Femur (tissue), 1 donor: ENCODE measurements around the gene C11orf87.

Experiments used
- DNase-seq: peaks from one replicate; pipeline ENCODE4 v3.0.0-alpha.2; 2017

The C11orf87 gene

DNA sequence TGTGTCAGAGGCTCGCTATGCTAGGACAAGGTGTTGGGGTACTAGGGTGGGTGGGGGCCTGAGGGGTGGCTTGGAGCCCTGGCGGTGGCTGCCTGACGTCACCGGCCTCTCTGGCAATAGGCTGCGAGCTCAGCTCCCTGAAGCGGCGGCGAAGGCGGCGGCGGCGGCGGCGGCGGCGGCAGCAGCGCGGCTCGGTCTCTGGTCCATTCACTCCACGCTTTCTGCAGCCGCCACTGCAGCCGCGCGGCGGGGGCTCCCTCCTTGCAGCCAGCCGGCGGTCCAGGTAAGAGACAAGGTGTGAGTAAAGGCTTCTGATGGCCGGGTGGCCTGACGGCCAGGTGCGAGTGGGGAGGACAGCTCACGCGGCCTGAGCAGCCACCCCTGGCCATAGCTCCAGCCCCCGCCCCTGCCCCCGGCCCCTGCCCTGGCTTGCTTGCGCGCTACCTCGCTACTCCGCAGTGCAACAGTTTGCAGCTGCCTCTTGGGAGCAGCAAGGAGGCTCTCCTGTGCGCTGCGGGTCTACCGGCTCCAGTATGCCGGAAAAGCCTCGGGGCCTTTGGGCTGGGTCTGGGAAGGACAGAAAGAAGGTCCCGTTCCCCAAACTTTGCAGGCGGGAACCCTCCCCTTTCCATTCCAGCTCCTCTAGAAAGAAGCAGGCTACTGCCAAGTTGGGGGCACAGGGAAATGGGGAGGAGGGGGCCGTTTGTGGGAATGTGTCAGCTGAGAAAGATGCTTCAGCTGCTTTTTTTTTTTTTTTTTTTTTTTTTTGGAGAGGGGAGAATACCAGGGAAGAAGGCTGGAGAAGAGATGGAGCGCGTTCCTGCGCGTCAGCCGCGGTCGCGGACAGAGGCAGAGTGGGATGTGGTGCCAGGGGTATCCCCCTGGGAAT, at the start of gene C11orf87:
TSS of gene C11orf87 (plus strand) at position 210 of the 889 bp plus-strand sequence. CDS start 1,444 bp downstream, outside the sequence.
- peak; percentile 21 for DNase-seq

DNA sequence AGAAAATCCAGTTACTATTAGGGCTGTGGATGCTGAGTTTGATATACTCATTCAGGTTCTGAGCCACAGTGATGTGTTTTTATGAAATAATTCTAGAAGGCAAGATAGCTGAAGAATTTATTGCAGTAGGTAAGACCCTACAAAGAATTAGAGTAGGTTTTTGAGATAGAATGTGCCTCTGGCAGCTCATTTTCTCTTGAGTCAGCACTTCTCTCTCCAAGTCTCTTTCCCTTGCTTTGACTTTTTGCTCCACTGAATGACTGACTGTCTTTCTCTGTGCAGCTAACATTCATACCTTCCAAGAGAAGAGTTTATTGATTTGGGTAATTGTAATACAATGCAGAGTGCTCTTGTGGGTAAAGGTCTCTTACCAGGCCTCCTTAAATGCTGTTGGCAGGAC, 48.0 kb upstream of the C11orf87 start:
- DNase-seq = no peak

DNA sequence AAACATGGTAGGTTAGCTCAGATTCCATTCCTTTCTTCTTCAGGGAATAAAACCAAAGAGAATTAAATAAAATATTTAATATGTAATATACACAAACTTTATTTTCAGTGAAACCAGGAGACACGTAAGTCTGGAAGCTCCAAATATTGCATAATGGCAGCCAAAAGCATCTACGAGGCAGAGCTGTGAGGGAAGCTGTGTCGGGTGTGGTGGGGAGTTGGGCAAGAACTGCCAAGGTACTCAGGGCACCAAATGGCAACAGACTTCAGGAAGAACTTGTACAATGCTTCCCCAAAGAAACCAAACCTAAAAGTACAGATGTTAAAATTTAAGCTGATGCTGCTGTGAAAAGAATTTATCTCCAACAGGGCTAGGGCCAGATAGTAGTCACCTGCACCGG, 47.5 kb upstream of the C11orf87 start:
- no peak for DNase-seq

DNA sequence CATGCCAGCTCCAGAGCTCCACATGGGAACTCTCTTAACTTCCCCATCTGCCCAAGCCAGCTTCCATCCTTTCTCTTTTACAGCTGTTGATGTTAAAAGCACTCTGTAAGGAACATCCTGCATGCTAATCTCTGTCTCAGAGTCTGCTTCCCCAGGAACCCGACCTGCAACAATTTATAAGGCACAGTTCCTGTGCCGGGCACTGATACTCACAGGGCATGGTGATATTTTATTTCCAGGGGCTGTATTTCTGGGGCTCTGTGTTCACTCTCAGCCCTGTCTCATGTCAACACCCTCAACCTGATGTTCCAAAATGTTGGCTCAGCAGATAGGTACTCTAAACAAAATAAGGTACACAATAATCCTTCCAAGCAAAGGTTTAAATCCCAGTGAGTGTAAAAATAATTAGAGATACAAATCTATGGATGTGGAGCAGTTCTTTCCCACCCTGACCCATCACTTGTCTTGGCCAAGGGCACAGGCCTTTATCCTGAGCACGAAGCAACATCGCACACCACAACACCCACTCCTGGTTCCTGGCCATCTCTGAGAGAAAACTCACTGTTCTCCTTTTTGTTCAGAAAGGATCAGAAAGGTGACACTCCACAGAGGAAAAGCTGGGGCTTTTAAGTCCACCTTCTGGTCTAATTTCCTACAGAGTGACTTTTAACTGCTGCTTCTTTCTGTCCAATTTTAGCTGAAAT, 44.8 kb upstream of the C11orf87 start:
- no peak for DNase-seq

DNA sequence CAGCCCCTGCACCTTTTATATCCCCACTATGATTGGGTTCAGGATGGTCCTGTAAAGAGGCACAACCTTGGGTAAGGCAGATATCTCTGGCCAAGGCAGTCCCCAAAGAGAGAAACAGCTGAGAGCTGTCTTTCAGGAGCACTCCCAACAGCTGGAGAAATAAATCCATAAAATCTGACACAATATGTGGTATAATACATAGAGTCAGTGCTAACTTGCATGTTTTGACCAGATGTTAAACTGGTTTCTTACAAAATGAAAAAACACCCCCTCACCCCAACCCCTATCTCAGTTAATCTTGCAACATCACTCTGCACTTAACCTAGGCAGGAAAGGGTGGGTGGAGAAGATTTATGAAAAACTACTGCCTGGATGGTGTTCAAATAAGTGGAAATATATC, 44.0 kb upstream of the C11orf87 start:
- DNase-seq = no peak

DNA sequence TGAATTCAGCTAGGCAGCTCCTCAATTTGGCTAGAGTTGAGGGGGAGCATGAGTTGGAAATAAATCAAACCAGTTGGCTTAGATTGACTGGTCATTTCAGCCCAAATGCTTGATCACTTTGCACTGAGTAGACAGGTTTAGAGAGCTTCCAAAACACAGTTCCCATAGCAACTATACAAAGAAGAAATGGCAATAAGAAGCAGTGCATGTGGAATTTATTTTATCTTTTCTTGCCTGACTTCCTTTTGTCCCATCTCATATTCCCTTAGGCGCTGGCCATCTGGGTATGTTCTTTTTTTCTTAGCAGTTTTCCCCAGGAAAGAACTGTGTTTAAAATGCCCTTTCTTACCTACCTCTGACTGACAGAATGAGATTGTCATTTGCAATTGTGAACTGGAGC, 38.7 kb upstream of the C11orf87 start:
- DNase-seq = no peak

DNA sequence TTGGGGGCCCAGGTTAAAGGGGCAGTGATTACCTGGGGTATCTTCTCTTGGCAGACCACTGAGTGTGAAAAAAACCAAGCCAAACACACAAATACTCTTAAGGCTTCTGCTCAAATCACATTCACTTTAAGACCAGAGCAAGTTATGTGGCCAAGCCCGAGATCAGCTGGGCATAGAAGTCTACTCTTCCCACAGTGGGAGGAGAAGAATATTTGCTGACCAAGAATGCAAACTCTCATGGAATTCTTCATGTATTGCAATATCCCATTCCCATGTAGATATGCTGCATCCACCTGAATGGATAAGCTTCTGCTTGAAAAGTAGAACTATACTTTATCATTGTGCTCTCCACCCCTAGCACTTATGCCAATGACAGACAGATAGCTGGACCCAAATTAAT, 37.1 kb upstream of the C11orf87 start:
- DNase-seq = no peak

DNA sequence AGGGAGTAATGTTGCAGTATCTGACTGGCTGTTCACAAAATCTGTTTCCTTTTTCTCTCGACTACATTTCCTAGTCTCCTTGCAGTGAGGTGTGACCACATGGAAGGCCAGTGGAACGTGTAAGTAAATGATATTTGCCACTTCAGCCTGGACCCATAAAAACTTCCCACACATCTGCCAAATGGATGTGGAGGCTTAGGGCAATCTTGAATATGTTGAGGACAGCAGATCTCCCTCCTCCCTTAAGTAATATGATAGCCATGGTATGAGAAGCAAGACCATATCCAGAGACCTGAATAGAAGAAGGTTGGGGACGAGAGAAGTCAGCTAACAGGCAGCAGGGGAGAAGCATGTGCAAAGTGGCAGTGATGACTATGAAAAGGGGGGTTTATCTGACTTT, 33.0 kb upstream of the C11orf87 start:
- no peak for DNase-seq

DNA sequence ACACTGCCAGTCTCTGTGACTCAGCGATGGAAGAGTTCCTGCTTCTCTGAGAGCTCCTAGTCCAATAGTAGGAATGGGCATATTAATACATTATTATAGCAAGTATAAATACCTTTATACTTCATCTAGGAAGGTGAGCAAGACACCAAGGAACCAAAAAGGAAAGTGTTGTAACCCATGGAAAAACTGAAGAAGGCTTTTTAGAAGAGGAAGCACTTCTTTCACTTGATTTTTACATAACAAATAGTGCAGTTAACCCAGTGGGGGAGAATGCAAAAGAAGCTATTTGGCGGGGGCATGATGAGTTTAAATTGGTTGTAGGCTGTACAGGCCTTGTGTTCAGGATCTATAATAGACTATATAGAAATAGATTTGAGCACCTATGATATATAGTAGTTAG, 31.2 kb upstream of the C11orf87 start:
- DNase-seq = no peak

DNA sequence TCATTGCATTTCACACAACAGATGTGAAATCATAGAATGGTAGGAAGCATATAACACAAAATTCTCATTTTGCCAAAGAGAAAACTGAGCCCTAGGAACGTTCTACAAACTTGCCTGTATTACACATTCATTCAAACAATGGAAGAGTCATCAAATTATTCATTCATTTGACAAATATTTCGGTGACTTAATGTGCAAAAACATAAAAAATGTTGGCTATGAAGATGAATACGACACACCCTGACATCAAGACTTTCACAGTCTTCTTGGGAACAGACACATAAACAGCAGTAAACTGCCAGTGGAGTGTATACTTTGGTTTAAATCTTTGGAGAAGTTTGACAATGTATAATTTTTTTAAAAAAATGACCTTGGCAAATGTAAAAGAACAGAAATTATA, 20.4 kb upstream of the C11orf87 start:
- no peak for DNase-seq

DNA sequence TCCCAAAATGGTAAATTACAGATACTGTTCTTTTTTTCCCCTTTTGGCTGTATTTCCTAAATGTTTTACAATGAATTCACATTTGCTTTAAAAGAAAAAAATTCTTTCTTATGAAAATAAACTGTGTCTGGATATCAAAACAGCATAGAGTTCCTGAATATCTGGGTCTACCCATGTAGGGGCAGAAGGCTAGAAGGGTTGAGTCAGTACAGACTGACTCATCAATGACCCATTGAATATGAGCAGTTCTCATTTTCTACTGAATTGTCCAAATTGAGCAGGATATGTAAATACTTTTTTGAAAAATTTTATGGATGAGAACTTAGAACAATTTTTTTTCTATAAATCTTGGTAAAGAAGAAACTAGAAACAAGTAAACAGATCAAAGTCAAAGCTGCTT, 16.3 kb upstream of the C11orf87 start:
- no peak for DNase-seq

DNA sequence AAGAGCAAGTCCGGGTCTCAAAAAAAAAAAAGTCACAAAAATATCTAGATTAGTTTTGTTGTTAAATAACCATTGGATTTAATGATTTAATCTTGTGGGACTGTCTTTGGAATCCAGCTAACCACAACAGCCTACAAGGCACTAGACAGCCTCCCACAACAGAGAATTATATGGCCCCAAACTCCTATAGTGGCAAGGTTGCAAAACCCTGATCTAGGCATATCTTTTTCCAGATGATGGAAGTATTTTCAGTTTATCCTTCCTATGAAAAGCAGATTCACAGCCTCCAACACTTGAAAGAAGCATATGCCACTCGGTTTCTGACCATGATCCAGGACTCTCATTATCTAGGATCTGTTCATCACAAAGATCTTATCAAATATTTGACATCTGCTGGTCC, 5.4 kb upstream of the C11orf87 start:
- no peak for DNase-seq

DNA sequence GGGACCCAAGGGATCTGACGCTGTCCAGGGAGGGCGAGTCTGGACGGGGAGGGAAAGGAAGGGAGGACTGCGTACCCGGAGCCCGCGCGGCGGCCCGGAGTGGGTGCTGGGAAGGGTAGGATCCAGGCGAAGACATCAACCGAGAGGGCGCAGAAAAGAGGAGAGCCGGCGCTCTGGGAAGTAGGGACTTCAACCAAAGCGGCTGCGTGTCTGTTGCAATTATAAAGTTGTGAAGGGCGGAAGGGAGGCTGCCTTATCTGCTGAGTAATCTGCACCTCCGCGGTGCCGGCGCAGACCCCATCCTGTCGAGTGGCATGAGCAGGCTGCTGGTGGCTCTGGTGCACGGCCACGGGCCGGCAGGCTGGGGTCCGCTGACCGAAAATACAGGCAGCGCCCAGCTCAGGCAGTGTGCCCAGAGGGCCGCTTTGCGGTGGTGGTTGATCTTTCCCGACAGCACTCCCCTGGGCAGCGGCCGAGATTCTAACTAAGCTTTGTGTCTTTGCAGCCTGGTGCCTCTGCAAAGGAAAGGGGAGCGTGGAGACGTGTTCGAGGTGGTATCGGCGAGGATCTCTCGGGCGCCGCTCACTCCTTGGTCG, 978 bp downstream of the C11orf87 start:
- DNase-seq = peak; percentile 45

DNA sequence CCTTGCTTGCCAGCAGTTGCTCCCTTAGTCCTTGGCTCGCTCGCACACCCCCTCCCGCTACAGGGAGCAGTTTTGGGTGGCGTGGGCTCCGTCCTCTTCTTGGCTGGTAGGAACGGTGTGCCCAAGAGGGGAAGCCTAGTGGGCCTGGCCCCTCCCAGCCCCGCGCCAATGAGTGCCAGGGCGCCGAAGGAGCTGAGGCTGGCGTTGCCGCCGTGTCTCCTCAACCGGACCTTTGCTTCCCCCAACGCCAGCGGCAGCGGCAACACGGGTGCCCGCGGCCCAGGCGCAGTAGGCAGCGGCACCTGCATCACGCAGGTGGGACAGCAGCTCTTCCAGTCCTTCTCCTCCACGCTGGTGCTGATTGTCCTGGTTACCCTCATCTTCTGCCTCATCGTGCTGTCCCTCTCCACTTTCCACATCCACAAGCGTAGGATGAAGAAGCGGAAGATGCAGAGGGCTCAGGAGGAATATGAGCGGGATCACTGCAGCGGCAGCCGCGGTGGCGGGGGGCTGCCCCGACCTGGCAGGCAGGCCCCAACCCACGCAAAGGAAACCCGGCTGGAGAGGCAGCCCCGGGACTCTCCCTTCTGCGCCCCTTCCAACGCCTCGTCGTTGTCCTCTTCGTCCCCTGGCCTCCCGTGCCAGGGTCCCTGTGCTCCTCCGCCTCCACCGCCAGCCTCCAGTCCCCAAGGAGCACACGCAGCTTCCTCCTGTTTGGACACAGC, 1.6 kb downstream of the C11orf87 start:
- DNase-seq = no peak

DNA sequence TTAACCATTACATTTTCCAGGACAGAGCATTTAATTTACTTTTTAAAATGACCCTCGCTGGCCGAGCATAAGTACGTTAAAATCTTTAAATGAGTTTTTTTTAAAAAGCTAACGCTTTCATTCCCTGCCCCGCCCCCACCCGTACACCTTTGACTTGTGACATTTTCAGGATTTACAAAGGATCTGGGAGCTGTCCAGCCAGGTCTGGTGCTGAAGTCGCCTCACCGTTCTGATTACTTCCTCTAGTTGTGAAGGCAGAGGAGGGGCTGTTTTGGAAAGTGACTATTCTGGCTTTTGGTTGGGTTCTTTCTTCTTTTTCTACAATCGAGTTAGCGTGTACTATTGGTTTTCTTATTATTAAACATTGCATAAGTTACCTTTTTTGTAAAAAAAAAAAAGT, 2.9 kb downstream of the C11orf87 start:
- DNase-seq = no peak

DNA sequence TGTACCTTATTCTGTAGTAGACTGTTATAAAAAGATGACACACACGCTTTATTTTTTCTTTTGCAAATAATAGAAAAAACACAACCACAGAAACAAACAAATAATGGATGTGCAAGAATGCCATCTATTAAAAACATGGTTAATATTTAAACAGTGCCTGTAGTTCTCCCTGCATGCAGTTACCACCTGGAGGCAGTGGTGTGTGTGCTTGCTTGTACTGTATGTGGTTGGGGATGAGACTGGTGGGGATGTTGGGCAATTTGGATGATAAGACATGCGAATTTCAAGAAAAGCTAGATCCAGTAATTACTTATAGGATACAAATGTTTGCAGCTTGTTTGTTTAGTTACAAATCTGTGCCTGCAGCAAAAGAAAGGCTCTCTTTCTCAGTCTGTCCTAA, 3.6 kb downstream of the C11orf87 start:
- no peak for DNase-seq

DNA sequence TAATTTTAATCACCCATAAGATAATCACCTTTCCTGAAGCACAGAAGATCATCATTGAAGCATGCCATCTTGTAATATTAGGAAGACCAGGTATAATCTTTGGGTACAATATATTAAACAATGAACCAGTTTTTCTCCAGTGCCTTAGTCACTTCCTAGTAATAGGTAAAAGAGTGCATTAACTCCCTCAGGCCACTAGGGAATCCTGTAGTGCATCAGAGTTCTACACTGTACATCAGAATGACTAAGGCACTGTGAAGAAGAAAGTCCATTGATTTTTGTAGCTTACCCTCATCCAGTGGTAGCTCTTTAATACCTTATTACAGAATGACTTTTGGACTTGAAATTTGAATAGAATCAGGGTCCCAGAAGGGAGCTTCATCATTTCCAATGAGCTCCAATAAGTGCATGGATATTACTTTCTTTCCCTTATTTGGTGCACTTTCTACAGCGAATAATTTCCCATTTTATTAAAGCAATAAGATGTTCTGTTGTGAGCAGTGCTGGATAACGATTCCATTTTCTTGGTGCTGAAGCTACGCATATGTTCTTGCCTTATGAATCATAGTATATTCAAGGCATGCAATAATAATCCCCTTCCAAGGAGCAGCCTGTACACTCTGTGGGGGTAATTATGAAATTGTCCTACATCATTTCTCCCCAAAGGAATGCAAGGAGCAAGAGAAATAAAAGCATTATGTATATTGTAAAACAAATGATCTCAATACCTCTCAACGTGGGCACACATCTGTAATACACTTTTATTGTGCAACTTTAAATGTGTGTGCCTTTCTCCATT, 4.7 kb downstream of the C11orf87 start:
- DNase-seq = no peak

DNA sequence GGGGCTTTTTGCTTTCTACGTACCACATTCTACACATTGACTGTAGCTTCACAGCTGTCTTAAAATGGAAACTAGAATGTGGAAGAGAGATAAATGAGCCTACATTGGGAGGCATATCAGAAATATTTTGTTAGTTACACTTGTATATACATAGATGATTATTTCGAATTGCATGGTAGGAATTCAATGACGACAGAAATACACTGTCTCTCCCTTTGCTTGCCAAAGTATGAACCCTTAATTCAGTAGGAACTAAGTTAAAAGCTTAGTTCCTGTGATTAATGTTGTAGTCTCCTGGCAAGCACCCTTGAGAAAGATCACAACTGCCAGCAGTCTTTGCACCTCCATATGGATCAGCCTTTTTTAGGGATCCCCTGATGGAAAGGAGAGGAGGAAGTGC, 10.1 kb downstream of the C11orf87 start:
- DNase-seq = no peak

DNA sequence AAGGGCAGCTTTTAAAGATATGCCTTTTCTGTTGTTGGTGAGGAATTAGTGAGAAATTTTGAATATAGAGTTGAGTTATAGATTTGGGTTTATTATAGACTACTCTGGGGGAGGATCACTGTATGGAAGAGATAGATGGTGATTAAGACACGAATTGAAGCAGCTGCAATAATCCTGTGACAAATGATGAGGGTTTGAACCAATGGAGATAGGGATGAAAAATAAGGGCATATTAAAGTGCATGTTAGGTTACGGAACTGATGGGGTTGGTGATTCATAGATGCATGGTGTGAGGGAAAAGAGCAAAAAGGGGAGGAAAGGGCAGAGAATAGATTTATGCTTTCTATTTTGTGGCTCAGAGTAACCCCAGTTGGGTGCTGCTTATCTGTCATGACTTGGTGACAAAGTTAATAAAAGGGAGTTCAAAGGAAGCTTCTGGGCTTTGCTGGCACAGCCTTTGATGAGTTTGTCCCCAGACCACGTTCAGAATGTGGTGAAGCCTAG, 11.8 kb downstream of the C11orf87 start:
- no peak for DNase-seq

DNA sequence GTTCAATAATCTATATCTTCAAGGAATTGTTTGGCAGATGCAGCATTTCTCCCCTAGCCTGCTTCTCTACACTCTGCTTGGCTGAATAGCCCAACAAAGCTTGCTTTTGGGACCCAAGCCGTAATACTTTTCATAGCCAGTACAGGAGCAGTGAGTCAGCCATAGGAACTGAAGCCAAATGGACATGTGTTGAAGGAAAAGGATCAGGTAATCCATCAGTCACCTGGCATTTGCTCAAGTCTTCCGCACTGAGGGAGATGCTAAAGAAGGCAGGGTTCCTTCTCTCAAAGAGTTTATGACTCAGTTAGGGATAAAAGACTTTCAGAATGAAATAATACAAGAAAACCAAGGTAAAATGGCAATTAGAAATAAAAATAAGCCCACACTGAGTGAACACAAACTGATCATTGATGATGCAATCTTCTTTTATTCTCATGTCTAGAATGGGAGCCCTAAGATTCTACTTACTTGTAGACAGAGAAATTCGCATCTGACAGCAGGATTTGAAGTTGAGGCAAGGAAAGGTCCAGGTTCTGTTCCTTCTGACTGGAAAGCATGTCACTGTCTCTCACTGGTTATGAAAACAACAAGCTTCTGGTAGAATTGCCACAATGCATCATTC, 13.2 kb downstream of the C11orf87 start:
- DNase-seq = no peak

DNA sequence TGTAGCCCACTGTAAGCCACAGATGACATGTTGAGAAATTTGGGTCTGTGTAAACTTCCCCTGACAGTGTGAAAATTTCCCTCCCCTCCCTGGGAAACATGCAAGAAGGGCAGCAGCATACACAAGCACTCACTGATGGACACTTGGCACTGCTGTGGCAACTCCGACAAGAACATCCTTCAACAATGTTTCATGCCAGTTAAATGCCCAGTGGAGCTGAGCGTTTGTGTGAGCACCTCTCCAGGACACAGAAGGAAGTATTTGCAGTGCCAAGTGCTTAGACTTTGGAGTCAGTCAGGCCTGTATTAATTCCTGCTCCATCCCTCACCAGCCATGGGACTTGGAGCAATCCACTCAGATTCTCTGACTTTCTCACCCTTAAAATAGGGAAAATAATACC, 17.7 kb downstream of the C11orf87 start:
- DNase-seq = no peak

DNA sequence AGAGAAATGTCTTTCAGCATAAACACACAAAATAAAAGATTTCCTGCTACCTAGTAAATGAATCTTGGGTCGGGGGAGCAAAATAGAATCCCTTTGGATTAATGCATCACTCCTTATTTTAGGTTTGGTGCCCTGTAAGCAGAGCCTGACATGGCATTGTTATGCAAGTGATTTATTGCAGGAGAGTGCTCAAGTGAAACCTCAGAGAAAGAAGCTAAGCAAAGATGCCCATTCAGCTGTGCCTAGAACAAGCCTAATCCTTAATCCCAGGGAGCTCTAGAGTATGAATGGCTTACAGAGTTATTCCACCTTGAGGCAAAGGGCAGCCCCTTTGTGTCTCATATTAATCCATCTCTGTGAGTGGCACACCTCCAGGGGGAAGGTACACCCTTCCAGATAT, 21.1 kb downstream of the C11orf87 start:
- no peak for DNase-seq
